ENCODE measurements around the gene SYNPO2. TPM values are rescaled to one million over a fixed set of nuclear protein-coding genes. Genes with fewer than 3 reads are reported as not detected.
"Not testable (repeated sequence)": the region's sequence is repeated elsewhere in the genome, so short reads cannot be mapped to it uniquely, and the experiment has no call there.

The SYNPO2 gene
- total and polyA plus RNA-seq, 4 donors = 85.9 to 1,531 (median 273) TPM

DNA sequence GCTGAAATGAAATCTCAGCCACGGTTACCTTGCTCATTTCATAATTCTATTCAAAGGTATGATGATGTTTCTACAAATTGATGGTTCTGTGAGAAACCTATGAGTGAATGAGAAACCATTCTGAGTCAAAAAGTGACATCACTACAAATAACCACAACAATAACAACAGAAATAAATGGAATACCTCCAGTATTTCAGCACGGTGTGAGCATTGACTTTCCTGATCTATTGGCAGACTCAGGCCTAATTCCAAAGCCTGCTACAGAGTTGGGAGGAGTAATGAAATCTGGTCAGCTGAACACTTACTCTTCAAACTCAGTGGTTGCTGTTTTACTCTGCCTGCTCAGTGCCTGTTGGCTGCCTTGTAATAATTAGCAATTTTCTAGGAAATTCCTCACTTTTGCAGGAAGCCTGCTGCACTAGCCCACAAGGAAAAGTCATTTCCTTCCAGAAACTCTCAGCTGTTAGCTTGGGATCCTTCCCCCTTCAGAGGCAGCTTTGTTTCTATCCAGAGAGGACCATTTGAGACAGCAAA, 18.8 kb upstream of the SYNPO2 start:
- no peak overlapping the region for H3K4me3 ChIP-seq (ENCODE audit: low read length in 2 of 2)
- no peaks in the 10 kb centered on the region for H3K36me3 ChIP-seq (ENCODE audit: control insufficient read depth in 1 of 2, insufficient read depth in 2 of 2, low read length in 1 of 2)
- WGBS, 2 donors = 54 to 57% methylated on average over 2 of the region's 2 CpGs
- intact Hi-C loops (cut with DNase I) = no loop called here
- H3K27ac ChIP-seq (ENCODE audit: low read depth in 1 of 2, low read length in 2 of 2) = no peak overlapping the region
- no peaks in the 10 kb centered on the region for H3K9me3 ChIP-seq (ENCODE audit: control insufficient read depth, low read length)
- DNase-seq (no peak), ATAC-seq (ENCODE audit: low FRiP score) (no peak)
- no peaks in the 10 kb centered on the region for H3K4me1 ChIP-seq (ENCODE audit: control insufficient read depth in 1 of 2, insufficient read depth in 2 of 2, low read length in 2 of 2)
- H3K27me3 ChIP-seq (ENCODE audit: control insufficient read depth in 1 of 2, insufficient read depth in 2 of 2, low read length in 1 of 2) = no peaks in the 10 kb centered on the region

DNA sequence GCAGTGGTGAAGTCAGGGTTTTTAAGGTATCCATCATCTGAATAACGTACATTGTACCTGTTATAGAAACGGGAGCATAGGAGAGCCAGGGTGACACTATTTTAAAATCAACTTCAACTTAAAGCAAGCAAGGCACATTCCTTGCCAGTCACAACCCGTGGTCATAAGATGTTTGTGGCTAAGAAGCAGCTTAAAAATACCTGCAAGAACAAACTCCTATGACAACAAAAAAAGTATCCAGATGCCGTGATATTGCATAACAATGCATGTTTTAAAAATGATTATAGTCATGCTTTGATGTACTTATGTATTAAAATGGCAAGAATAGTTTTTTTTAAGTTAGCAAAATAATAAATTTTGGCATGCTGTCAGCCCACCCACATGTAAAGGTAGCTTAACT, 16.5 kb upstream of the SYNPO2 start:
- Histone ChIP-seq H3K27me3 (ENCODE audit: control insufficient read depth in 1 of 2, insufficient read depth in 2 of 2, low read length in 1 of 2) (no peaks in the 10 kb centered on the region), H3K4me1 (ENCODE audit: control insufficient read depth in 1 of 2, insufficient read depth in 2 of 2, low read length in 2 of 2) (no peaks in the 10 kb centered on the region), H3K36me3 (ENCODE audit: control insufficient read depth in 1 of 2, insufficient read depth in 2 of 2, low read length in 1 of 2) (no peaks in the 10 kb centered on the region), H3K4me3 (ENCODE audit: low read length in 2 of 2) (no peak overlapping the region), H3K27ac (ENCODE audit: low read depth in 1 of 2, low read length in 2 of 2) (no peak overlapping the region), H3K9me3 (ENCODE audit: control insufficient read depth, low read length) (no peaks in the 10 kb centered on the region)
- DNase-seq (no peak), ATAC-seq (ENCODE audit: low FRiP score) (no peak)
- intact Hi-C loops (cut with DNase I) = no loop called here
- WGBS, 2 donors = 76 to 77% methylated on average over 4 of the region's 4 CpGs

DNA sequence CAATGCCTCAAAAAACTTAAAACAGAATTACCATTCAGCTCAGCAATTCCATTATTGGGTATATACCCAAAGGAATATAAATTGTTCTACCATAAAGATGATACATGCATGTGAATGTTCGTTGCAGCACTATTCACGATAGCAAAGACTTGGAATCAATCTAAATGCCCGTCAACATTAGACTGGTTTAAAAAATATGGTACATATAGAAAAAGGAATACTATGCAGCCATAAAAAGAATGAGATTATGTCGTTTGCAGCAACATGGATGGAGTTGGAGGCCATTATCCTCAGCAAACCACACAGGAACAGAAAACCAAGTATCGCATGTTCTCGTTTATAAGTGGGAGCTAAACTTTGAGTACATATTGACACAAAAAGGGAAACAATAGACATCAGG, 10.9 kb upstream of the SYNPO2 start:
- 96 to 97% methylated on average over 6 of the region's 6 CpGs for WGBS, 2 donors
- no peak for ATAC-seq (ENCODE audit: low FRiP score)
- Histone ChIP-seq H3K9me3 (ENCODE audit: control insufficient read depth, low read length) (no peaks in the 10 kb centered on the region), H3K27me3 (ENCODE audit: control insufficient read depth in 1 of 2, insufficient read depth in 2 of 2, low read length in 1 of 2) (no peaks in the 10 kb centered on the region), H3K4me3 (ENCODE audit: low read length in 2 of 2) (no peak overlapping the region), H3K36me3 (ENCODE audit: control insufficient read depth in 1 of 2, insufficient read depth in 2 of 2, low read length in 1 of 2) (no peaks in the 10 kb centered on the region), H3K4me1 (ENCODE audit: control insufficient read depth in 1 of 2, insufficient read depth in 2 of 2, low read length in 2 of 2) (no peaks in the 10 kb centered on the region), H3K27ac (ENCODE audit: low read depth in 1 of 2, low read length in 2 of 2) (no peak overlapping the region)
- intact Hi-C loops (cut with DNase I) = no loop called here
- no peak for DNase-seq

DNA sequence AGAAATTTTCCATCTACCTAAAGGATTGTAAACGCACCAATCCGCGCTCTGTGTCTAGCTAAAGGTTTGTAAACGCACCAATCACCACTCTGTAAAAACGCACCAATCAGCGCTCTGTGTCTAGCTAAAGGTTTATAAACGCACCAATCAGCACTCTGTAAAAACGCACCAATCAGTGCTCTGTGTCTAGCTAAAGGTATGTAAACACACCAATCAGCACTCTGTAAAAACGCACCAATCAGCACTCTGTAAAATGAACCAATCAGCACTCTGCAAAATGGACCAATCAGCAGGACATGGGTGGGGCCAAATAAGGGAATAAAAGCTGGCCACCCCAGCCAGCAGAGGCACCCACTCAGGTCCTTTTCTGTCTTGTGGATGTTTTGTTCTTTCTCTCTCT, 10.1 kb upstream of the SYNPO2 start:
- DNase-seq; H3K4me1 ChIP-seq (ENCODE audit: control insufficient read depth in 1 of 2, insufficient read depth in 2 of 2, low read length in 2 of 2); intact Hi-C loops (cut with DNase I); ATAC-seq (ENCODE audit: low FRiP score); H3K27me3 ChIP-seq (ENCODE audit: control insufficient read depth in 1 of 2, insufficient read depth in 2 of 2, low read length in 1 of 2); H3K4me3 ChIP-seq (ENCODE audit: low read length in 2 of 2); H3K36me3 ChIP-seq (ENCODE audit: control insufficient read depth in 1 of 2, insufficient read depth in 2 of 2, low read length in 1 of 2); H3K9me3 ChIP-seq (ENCODE audit: control insufficient read depth, low read length); H3K27ac ChIP-seq (ENCODE audit: low read depth in 1 of 2, low read length in 2 of 2): not testable (repeated sequence)
- 98 to 99% methylated on average over 9 of the region's 9 CpGs for WGBS, 2 donors

DNA sequence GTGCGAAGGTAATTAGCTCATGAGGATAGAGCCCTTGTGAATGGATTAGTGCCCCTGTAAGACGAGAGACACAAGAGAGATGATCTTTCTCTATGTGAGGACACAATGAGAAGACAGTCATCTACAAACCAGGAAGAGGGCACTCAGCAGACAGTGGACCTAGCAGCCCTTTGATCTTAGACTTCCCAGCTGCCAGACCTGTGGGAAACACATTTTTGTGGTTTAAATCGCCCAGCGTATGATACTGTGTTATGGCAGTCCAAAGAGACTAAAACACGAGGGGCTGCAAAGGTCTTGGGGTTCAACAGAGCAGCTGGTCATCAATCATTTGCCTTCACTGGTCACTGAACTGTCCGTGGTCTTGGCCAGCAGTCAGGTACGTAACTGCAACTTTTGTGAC, 9.2 kb upstream of the SYNPO2 start:
- no peaks in the 10 kb centered on the region for H3K4me1 ChIP-seq (ENCODE audit: control insufficient read depth in 1 of 2, insufficient read depth in 2 of 2, low read length in 2 of 2)
- no peak for ATAC-seq (ENCODE audit: low FRiP score)
- intact Hi-C loops (cut with DNase I) = no loop called here
- no peaks in the 10 kb centered on the region for H3K27me3 ChIP-seq (ENCODE audit: control insufficient read depth in 1 of 2, insufficient read depth in 2 of 2, low read length in 1 of 2)
- H3K9me3 ChIP-seq (ENCODE audit: control insufficient read depth, low read length) = no peaks in the 10 kb centered on the region
- 87 to 88% methylated on average over 7 of the region's 7 CpGs for WGBS, 2 donors
- H3K4me3 ChIP-seq (ENCODE audit: low read length in 2 of 2) = no peak overlapping the region
- H3K27ac ChIP-seq (ENCODE audit: low read depth in 1 of 2, low read length in 2 of 2) = no peak overlapping the region
- no peaks in the 10 kb centered on the region for H3K36me3 ChIP-seq (ENCODE audit: control insufficient read depth in 1 of 2, insufficient read depth in 2 of 2, low read length in 1 of 2)
- no peak for DNase-seq

DNA sequence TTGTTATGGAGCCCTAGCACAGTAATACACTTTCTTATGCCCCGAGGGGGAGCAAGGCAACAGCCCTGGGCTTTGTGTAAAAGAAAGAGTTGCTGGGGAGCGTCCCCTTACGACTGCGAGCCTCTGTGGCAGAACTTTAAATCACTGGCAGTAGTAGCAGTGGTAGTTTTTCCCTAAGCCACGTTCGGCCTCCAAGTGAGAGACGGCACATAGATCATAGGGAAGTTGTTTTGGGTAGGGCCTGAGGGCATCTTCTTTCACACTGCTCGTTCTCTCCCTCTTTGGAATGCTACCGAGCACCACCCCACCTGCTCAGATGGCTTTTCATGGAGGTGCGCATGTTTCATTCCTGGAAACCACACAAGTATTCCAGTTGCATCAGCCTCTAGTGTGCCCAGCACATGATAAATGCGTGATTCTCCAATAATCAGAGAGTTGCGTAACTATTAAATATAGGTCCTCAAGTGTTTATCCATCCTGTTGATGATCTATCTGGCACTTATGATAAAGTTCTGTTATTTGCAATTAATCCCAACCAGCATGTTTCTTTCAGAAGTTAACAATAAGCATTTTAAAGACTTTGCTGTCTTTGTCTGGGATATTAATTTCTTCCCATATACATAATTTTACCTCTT, 7.0 kb upstream of the SYNPO2 start:
- no peaks in the 10 kb centered on the region for H3K36me3 ChIP-seq (ENCODE audit: control insufficient read depth in 1 of 2, insufficient read depth in 2 of 2, low read length in 1 of 2)
- no peaks in the 10 kb centered on the region for H3K9me3 ChIP-seq (ENCODE audit: control insufficient read depth, low read length)
- ATAC-seq (ENCODE audit: low FRiP score) = no peak
- H3K4me3 ChIP-seq (ENCODE audit: low read length in 2 of 2) = no peak overlapping the region
- no peaks in the 10 kb centered on the region for H3K27me3 ChIP-seq (ENCODE audit: control insufficient read depth in 1 of 2, insufficient read depth in 2 of 2, low read length in 1 of 2)
- no peaks in the 10 kb centered on the region for H3K4me1 ChIP-seq (ENCODE audit: control insufficient read depth in 1 of 2, insufficient read depth in 2 of 2, low read length in 2 of 2)
- DNase-seq = no peak
- WGBS, 2 donors = 88 to 90% methylated on average over 12 of the region's 12 CpGs
- no peak overlapping the region for H3K27ac ChIP-seq (ENCODE audit: low read depth in 1 of 2, low read length in 2 of 2)
- intact Hi-C loops (cut with DNase I) = loop anchor here in 1 of 2 donors (10.0 kb wide), 1 partner anchor 107 kb away; no protein-coding TSS in a partner anchor

DNA sequence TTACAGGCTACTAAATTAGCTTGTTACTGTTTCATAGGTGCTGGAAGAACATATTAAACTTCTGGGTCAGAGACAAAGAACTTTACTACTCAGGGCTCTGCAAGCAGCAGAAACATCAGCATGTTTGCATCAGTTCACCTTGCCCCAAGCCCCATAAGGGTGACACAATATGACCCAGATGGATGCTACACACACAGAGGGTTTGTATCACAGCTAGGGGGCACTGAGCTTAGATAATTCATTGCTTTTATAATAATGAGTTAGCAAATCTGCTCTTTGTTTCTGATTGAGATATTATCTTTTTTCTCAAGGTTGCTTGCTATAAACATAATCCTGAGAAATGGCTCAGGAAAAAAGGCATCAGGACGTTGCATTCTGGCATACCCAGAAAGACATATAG, 4.8 kb upstream of the SYNPO2 start:
- Histone ChIP-seq H3K36me3 (ENCODE audit: control insufficient read depth in 1 of 2, insufficient read depth in 2 of 2, low read length in 1 of 2) (no peaks in the 10 kb centered on the region), H3K4me3 (ENCODE audit: low read length in 2 of 2) (no peak overlapping the region), H3K9me3 (ENCODE audit: control insufficient read depth, low read length) (no peaks in the 10 kb centered on the region), H3K27ac (ENCODE audit: low read depth in 1 of 2, low read length in 2 of 2) (no peak overlapping the region), H3K4me1 (ENCODE audit: control insufficient read depth in 1 of 2, insufficient read depth in 2 of 2, low read length in 2 of 2) (no peaks in the 10 kb centered on the region), H3K27me3 (ENCODE audit: control insufficient read depth in 1 of 2, insufficient read depth in 2 of 2, low read length in 1 of 2) (no peaks in the 10 kb centered on the region)
- DNase-seq (no peak), ATAC-seq (ENCODE audit: low FRiP score) (no peak)
- 78 to 80% methylated on average over 1 of the region's 1 CpG for WGBS, 2 donors
- intact Hi-C loops (cut with DNase I) = loop anchor here in 1 of 2 donors (10.0 kb wide), 1 partner anchor 109 kb away; no protein-coding TSS in a partner anchor

DNA sequence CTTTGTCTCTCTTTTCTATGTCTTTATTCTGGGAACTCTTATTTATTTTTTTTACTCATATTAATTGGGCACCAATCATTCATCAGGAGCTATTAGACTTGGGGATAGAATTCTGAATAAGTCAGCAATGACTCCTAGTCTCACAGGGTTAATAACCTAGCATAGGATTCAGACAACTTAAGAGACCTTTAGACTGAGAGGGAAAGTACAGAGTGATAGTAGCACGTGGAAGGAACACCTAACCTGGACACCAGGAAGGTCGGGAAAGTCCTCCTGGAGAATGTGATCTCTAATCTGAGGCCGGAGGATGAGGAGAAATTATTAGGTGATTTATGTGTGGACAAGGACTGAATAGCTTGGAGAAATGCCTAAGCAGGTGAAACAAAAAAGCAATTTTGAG, 3.9 kb upstream of the SYNPO2 start:
- WGBS, 2 donors = 95 to 96% methylated on average over 3 of the region's 3 CpGs

DNA sequence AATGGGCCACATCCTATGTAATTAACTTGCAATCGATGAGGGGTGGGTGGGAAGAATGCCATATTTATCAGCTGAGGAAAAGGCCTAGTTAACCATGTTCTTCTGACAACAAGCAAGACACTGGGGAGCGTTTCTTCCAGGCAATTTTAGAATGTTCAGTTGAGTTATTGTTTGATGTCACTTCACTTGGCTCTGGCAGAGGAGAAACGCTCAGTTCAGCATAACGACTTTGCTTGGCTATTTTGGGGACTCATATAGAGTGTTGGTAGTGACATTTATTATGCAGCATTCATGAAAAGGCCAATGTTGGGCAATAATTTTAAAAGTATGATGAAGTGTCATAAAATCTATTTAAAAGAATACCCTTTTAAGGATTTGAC, 648 bp downstream of the SYNPO2 start:
- ATAC-seq (ENCODE audit: low FRiP score) = peak; percentile 62
- WGBS, 2 donors = 4% methylated on average over 4 of the region's 4 CpGs
- H3K27ac ChIP-seq (ENCODE audit: low read depth in 1 of 2, low read length in 2 of 2) = peak overlapping the region in 1 of 2 donors; percentile 93

More for the DNA sequence above, 3.9 kb upstream of the SYNPO2 start:
- intact Hi-C loops (cut with DNase I) = loop anchor here (5.0 to 10.0 kb wide), 4 partner anchors 47 to 142 kb away; partner anchors contain the start of gene SEC24D (in 2 of the 2)
- Histone ChIP-seq H3K27me3 (ENCODE audit: control insufficient read depth in 1 of 2, insufficient read depth in 2 of 2, low read length in 1 of 2) (no peaks in the 10 kb centered on the region), H3K4me1 (ENCODE audit: control insufficient read depth in 1 of 2, insufficient read depth in 2 of 2, low read length in 2 of 2) (no peaks in the 10 kb centered on the region), H3K4me3 (ENCODE audit: low read length in 2 of 2) (no peak overlapping the region), H3K27ac (ENCODE audit: low read depth in 1 of 2, low read length in 2 of 2) (no peak overlapping the region), H3K36me3 (ENCODE audit: control insufficient read depth in 1 of 2, insufficient read depth in 2 of 2, low read length in 1 of 2) (no peaks in the 10 kb centered on the region), H3K9me3 (ENCODE audit: control insufficient read depth, low read length) (no peaks in the 10 kb centered on the region)
- no peak for DNase-seq
- ATAC-seq (ENCODE audit: low FRiP score) = no peak

More for the DNA sequence above, 648 bp downstream of the SYNPO2 start:
- Histone ChIP-seq H3K27me3 (ENCODE audit: control insufficient read depth in 1 of 2, insufficient read depth in 2 of 2, low read length in 1 of 2) (no peaks in the 10 kb centered on the region), H3K9me3 (ENCODE audit: control insufficient read depth, low read length) (no peaks in the 10 kb centered on the region), H3K36me3 (ENCODE audit: control insufficient read depth in 1 of 2, insufficient read depth in 2 of 2, low read length in 1 of 2) (no peaks in the 10 kb centered on the region), H3K4me1 (ENCODE audit: control insufficient read depth in 1 of 2, insufficient read depth in 2 of 2, low read length in 2 of 2) (peaks cover 0 to 2% of the 10 kb centered on the region in 2 donors), H3K4me3 (ENCODE audit: low read length in 2 of 2) (peak overlapping the region; percentile 69 to 99)
- intact Hi-C loops (cut with DNase I) = loop anchor here (2.0 to 10.0 kb wide), 5 partner anchors 52 to 147 kb away; partner anchors contain the start of gene SEC24D (in 2 of the 2)
- no peak for DNase-seq
